ENCODE data around the gene IL1RAPL1. TPM values are rescaled to one million over a fixed set of nuclear protein-coding genes. Genes with fewer than 3 reads are reported as not detected.

IL1RAPL1 gene
- total and polyA plus RNA-seq, 2 experiments from 2014 or later = 0.18 to 0.49 TPM

- DNase-seq (ENCODE audit: low spot score) (no peak), ATAC-seq (no peak)
- no peaks in the 10 kb centered on the region for H3K79me2 ChIP-seq (replicated peaks; ENCODE audit: insufficient read depth)
- H2AFZ ChIP-seq = no peak overlapping the region
- no peak overlapping the region for H3K4me3 Mint-ChIP-seq
- TF ChIP-seq POLR2AphosphoS5 (IDR thresholded peaks at IDR 0.05; ENCODE audit: low read depth) (no peak), ZNF331 (CRISPR knock-in tag; IDR thresholded peaks at IDR 0.05; ENCODE audit: low read depth) (no peak), STAT1 (IDR thresholded peaks at IDR 0.05; ENCODE audit: unreplicated experiment) (no peak), ZNF114 (CRISPR knock-in tag; IDR thresholded peaks at IDR 0.05) (no peak), ETS1 (IDR thresholded peaks at IDR 0.05) (no peak), REST (IDR thresholded peaks at IDR 0.05; ENCODE audit: unreplicated experiment) (no peak), EZH2phosphoT487 (IDR thresholded peaks at IDR 0.05; ENCODE audit: unreplicated experiment) (no peak), EZH2 (IDR thresholded peaks at IDR 0.05; ENCODE audit: low read depth, unreplicated experiment) (no peak), CTCF (conservative IDR thresholded peaks at IDR 0.05; ENCODE audit: low read depth in 2 of 2) (no peak), CREB1 (CRISPR knock-in tag; IDR thresholded peaks at IDR 0.05; ENCODE audit: low read depth) (no peak), ZNF462 (CRISPR knock-in tag; IDR thresholded peaks at IDR 0.05) (no peak), NANOG (IDR thresholded peaks at IDR 0.05; ENCODE audit: borderline replicate concordance) (no peak)
- no peaks in the 10 kb centered on the region for H3K36me3 ChIP-seq (ENCODE audit: insufficient read depth)
- no peak overlapping the region for H3K4me2 ChIP-seq
- no peak overlapping the region for H3K4me3 ChIP-seq
- no peaks in the 10 kb centered on the region for H3F3A ChIP-seq (replicated peaks; ENCODE audit: low read depth)
- no peak overlapping the region for H3K27ac ChIP-seq (ENCODE audit: low read depth)
- no peaks in the 10 kb centered on the region for H3K36me3 Mint-ChIP-seq (ENCODE audit: low read depth)
- no peaks in the 10 kb centered on the region for H4K20me1 ChIP-seq (replicated peaks; ENCODE audit: insufficient read depth)
- H3K27ac Mint-ChIP-seq = no peak overlapping the region
- no peaks in the 10 kb centered on the region for H3K9me2 ChIP-seq (ENCODE audit: insufficient read depth)
- H3K9me3 Mint-ChIP-seq = no peaks in the 10 kb centered on the region
- H3K27me3 ChIP-seq (ENCODE audit: insufficient read depth) = no peaks in the 10 kb centered on the region
- peaks cover 4% of the 10 kb centered on the region for H3K27me3 Mint-ChIP-seq (ENCODE audit: insufficient read depth, low read depth, poor library complexity)
- H3K4me1 ChIP-seq (ENCODE audit: insufficient read depth) = no peaks in the 10 kb centered on the region
- no peaks in the 10 kb centered on the region for H3K4me1 Mint-ChIP-seq
Observed at GRCh38 chrX:29455702-29456101, 868.5 kb downstream of the IL1RAPL1 start.

All from GM23338 (cell line).